ENCODE results near the gene SAMD1.

SAMD1 gene

GRCh38 chr19:14089662-14090508, 666 bp downstream of the SAMD1 start:
- TF ChIP-seq ZFX (IDR thresholded peaks at IDR 0.05; ENCODE audit: borderline replicate concordance) (no peak), CTCF (IDR thresholded peaks at IDR 0.05) (peak; percentile 46; the same call in 1 of the 2 replicates)
- H3K27ac ChIP-seq, result peak overlapping the region; percentile 90

- peak overlapping the region; percentile 90 for H3K27ac ChIP-seq
- no peak for TF ChIP-seq ZFX (IDR thresholded peaks at IDR 0.05; ENCODE audit: borderline replicate concordance)
- no peak for TF ChIP-seq CTCF (IDR thresholded peaks at IDR 0.05)
These were observed 1.2 kb downstream of the SAMD1 start for GRCh38 chr19:14089412-14089661.

GRCh38 chr19:14088634-14089411, 1.7 kb downstream of the SAMD1 start:
- TF ChIP-seq ZFX (IDR thresholded peaks at IDR 0.05; ENCODE audit: borderline replicate concordance) (no peak), CTCF (IDR thresholded peaks at IDR 0.05) (no peak)
- peak overlapping the region; percentile 90 for H3K27ac ChIP-seq

- TF ChIP-seq ZFX (IDR thresholded peaks at IDR 0.05; ENCODE audit: borderline replicate concordance) (no peak), CTCF (IDR thresholded peaks at IDR 0.05) (no peak)
- H3K27ac ChIP-seq, result peak overlapping the region; percentile 90; the same call in 1 of the 2 replicates
These were observed 4.5 kb downstream of the SAMD1 start for GRCh38 chr19:14086098-14086497.

- TF ChIP-seq CTCF (IDR thresholded peaks at IDR 0.05) (no peak), ZFX (IDR thresholded peaks at IDR 0.05; ENCODE audit: borderline replicate concordance) (no peak)
These were observed 5.1 kb downstream of the SAMD1 start, which contains the start of gene C19orf67 for GRCh38 chr19:14085309-14085995. Gene C19orf67 (minus strand): TSS chr19:14085783. CDS start chr19:14085627, 156 bp downstream.

GRCh38 chr19:14082675-14082960, 7.9 kb downstream of the SAMD1 start:
- no peak for TF ChIP-seq CTCF (IDR thresholded peaks at IDR 0.05)
- no peak for TF ChIP-seq ZFX (IDR thresholded peaks at IDR 0.05; ENCODE audit: borderline replicate concordance)
- H3K27ac ChIP-seq, result peak overlapping the region; percentile 83

More at GRCh38 chr19:14085309-14085995, 5.1 kb downstream of the SAMD1 start, which contains the start of gene C19orf67:
- H3K27ac ChIP-seq, result peak within 1 kb of the TSS; percentile 90
